ENCODE results near the gene COG5. TPM values are rescaled to one million over a fixed set of nuclear protein-coding genes. Genes with fewer than 3 reads are reported as not detected.

COG5 gene
- total RNA-seq, 1 experiment from 2014 or later = 29.1 TPM

GRCh38 chr7:107212725-107213124 lies 351.0 kb downstream of the COG5 start:
- Histone ChIP-seq H3K36me3 (ENCODE audit: control insufficient read depth, insufficient read depth, low read length) (no peaks in the 10 kb centered on the region), H3K9me3 (ENCODE audit: control insufficient read depth, insufficient read depth, low read depth, low read length) (no peaks in the 10 kb centered on the region), H3K27me3 (ENCODE audit: control insufficient read depth, insufficient read depth, low read length) (no peaks in the 10 kb centered on the region), H3K4me3 (ENCODE audit: low read depth in 2 of 2, low read length in 2 of 2) (no peak overlapping the region), H3K4me1 (ENCODE audit: control insufficient read depth, insufficient read depth, low read length) (no peaks in the 10 kb centered on the region), H3K27ac (ENCODE audit: low read length) (no peak overlapping the region)
- BruUV-seq (replicated peaks) = no TSS peak
- no peak for ATAC-seq
- in situ Hi-C loops (cut with HindIII; ENCODE audit: low pct_unique_long_range_greater_than_20kb, low sequenced_read_pairs) (no loop called here), intact Hi-C loops (cut with micrococcal nuclease; ENCODE audit: unreplicated experiment) (no loop called here)
- TF ChIP-seq POLR2AphosphoS5 (IDR thresholded peaks at IDR 0.05; ENCODE audit: low read depth, low read length) (no peak), TCF7L2 (IDR thresholded peaks at IDR 0.05; ENCODE audit: low read depth, low read length) (no peak), CTCF (IDR thresholded peaks at IDR 0.05) (no peak), SIN3A (IDR thresholded peaks at IDR 0.05; ENCODE audit: borderline replicate concordance, insufficient read depth, low read depth, low read length) (no peak), REST (IDR thresholded peaks at IDR 0.05; ENCODE audit: insufficient read depth in 1 of 2, low read depth in 2 of 2, low read length in 1 of 2) (no peak)
- ChIA-PET POLR2A (interaction anchor here (0.6 kb wide), 1 partner anchor 8 kb away, joined by 9 read pairs; no protein-coding TSS in a partner anchor), CTCF (no interaction called here)
- no peak for DNase-seq (ENCODE audit: low read depth, low spot score)

GRCh38 chr7:107210400-107210799 lies 353.3 kb downstream of the COG5 start:
- POLR2A ChIA-PET = no interaction called here
- intact Hi-C loops (cut with micrococcal nuclease; ENCODE audit: unreplicated experiment) (no loop called here), in situ Hi-C loops (cut with HindIII; ENCODE audit: low pct_unique_long_range_greater_than_20kb, low sequenced_read_pairs) (no loop called here)

More at GRCh38 chr7:107210400-107210799, 353.3 kb downstream of the COG5 start:
- TF ChIP-seq REST (IDR thresholded peaks at IDR 0.05; ENCODE audit: insufficient read depth in 1 of 2, low read depth in 2 of 2, low read length in 1 of 2) (no peak), TCF7L2 (IDR thresholded peaks at IDR 0.05; ENCODE audit: low read depth, low read length) (no peak), POLR2AphosphoS5 (IDR thresholded peaks at IDR 0.05; ENCODE audit: low read depth, low read length) (no peak), CTCF (IDR thresholded peaks at IDR 0.05) (no peak)
- Histone ChIP-seq H3K4me3 (ENCODE audit: low read depth in 2 of 2, low read length in 2 of 2) (no peak overlapping the region), H3K9me3 (ENCODE audit: control insufficient read depth, insufficient read depth, low read depth, low read length) (no peaks in the 10 kb centered on the region), H3K27ac (ENCODE audit: low read length) (no peak overlapping the region), H3K27me3 (ENCODE audit: control insufficient read depth, insufficient read depth, low read length) (no peaks in the 10 kb centered on the region), H3K36me3 (ENCODE audit: control insufficient read depth, insufficient read depth, low read length) (0 out of 2 replicates have a peak, but pooled peaks cover 2% of the 10 kb centered on the region), H3K4me1 (ENCODE audit: control insufficient read depth, insufficient read depth, low read length) (no peaks in the 10 kb centered on the region)
- no TSS peak for BruUV-seq (replicated peaks)
- DNase-seq (ENCODE audit: low read depth, low spot score) (no peak), ATAC-seq (no peak)
- CTCF ChIA-PET = no interaction called here
